K562 (cell line): ENCODE measurements around the gene DNAJB6. TPM values are rescaled to one million over a fixed set of nuclear protein-coding genes. Genes with fewer than 3 reads are reported as not detected.

Source experiments
- ATAC-seq: fragments of 200-7000 bp; cut with Tn5 transposase; 3 replicates; pipeline ENCODE4 v1.9.1; 2020; ENCODE audit warnings: moderate library complexity
- BruUV-seq: library from RNA; stranded (reverse); fragments of 400-500 nt; replicated peaks from 2 replicates; lab custom pipeline; 2021; lab: Mats Ljungman, UMichigan
- CTCF ChIA-PET: fragments of 300-600 bp; formaldehyde crosslinking; extraction: SDS; loops from one replicate; lab custom pipeline; 2021; ENCODE audit warnings: low intra/inter-chr PET ratio; lab: Yijun Ruan, JAX
- POLR2A ChIA-PET: fragments of 300-600, 350-650 bp; sonication (Branson Sonifier 250); formaldehyde crosslinking; extraction: SDS; loops from one replicate; lab custom pipeline; 2021; ENCODE audit warnings: antibody characterized with exemption, inconsistent platforms; lab: Yijun Ruan, JAX
- DNase-seq, 4 experiments: peaks; one replicate each; pipeline versions ENCODE4 v3.0.0 to v3.0.0-alpha.2; 2011 to 2018; ENCODE audit warnings: low spot score in 3 of 4, mixed read lengths in 3 of 4; ENCODE audit errors: extremely low read depth in 1 of 4
- FAIRE-seq: peaks from 2 replicates; lab custom pipeline; 2011; peaks lifted over from hg19 to GRCh38; lab: Jason Lieb, UNC
- H2AFZ ChIP-seq: 2 replicates; pipeline ENCODE4 v1.6.0; 2011; ENCODE audit warnings: low read depth, low read length, control low read depth, inconsistent platforms
- H3K27ac ChIP-seq: fragments of 200-600 bp; 3 replicates; pipeline ENCODE4 v1.8.0; 2011; ENCODE audit warnings: low read depth, mild to moderate bottlenecking, control low read depth, inconsistent platforms, low read length, moderate library complexity, mixed read lengths; ENCODE audit errors: extremely low read depth
- H3K27me3 ChIP-seq, 2 experiments: fragments of 300-600 bp in 1 of 2; 2 replicates in 1 of 2; 3 replicates in 1 of 2; pipeline versions ENCODE4 v1.6.0 to v1.8.0; 2011; ENCODE audit warnings: inconsistent platforms in 2 of 2, low read length in 2 of 2, mild to moderate bottlenecking in 1 of 2, mixed read lengths in 1 of 2, moderate library complexity in 1 of 2; ENCODE audit not compliant: control insufficient read depth in 2 of 2, insufficient read depth in 2 of 2
- H3K36me3 ChIP-seq: fragments of 300-600 bp; 3 replicates; pipeline ENCODE4 v1.8.0; 2011; ENCODE audit warnings: mild to moderate bottlenecking, low read length, inconsistent platforms; ENCODE audit not compliant: control insufficient read depth, insufficient read depth
- H3K4me1 ChIP-seq, 2 experiments: fragments of 200-600 bp in 1 of 2; replicated peaks in 1 of 2; 2 replicates in 1 of 2; 3 replicates in 1 of 2; pipeline versions ENCODE4 v1.5.1 to v1.8.0; 2011; ENCODE audit warnings: inconsistent platforms in 2 of 2, low read length in 2 of 2, mild to moderate bottlenecking in 1 of 2, mixed read lengths in 1 of 2, moderate library complexity in 1 of 2; ENCODE audit not compliant: control insufficient read depth in 2 of 2, insufficient read depth in 2 of 2
- H3K4me2 ChIP-seq: 2 replicates; pipeline ENCODE4 v1.6.1; 2011; ENCODE audit warnings: low read length, control low read depth, inconsistent platforms, mixed read lengths; ENCODE audit not compliant: insufficient read depth
- H3K4me3 ChIP-seq: fragments of 200-600 bp; sonication (generic), shearing (Covaris generic); 2 replicates; pipeline ENCODE4 v1.5.1; 2016; ENCODE audit warnings: control low read depth, inconsistent platforms
- H3K79me2 ChIP-seq: fragments of 200-600 bp; 3 replicates; pipeline ENCODE4 v1.8.0; 2011; ENCODE audit warnings: low read length, inconsistent platforms; ENCODE audit not compliant: control insufficient read depth, insufficient read depth
- H3K9ac ChIP-seq, 2 experiments: 2 replicates each; pipeline versions ENCODE4 v1.6.0 to v1.6.1; 2011; ENCODE audit warnings: low read depth in 2 of 2, low read length in 2 of 2, control low read depth in 1 of 2, inconsistent platforms in 1 of 2, mild to moderate bottlenecking in 1 of 2, mixed read lengths in 1 of 2; ENCODE audit not compliant: insufficient read depth in 1 of 2
- H3K9me1 ChIP-seq: one replicate; pipeline ENCODE4 v1.6.0; 2011; ENCODE audit warnings: inconsistent platforms, mild to moderate bottlenecking, low read length, moderate library complexity; ENCODE audit not compliant: control insufficient read depth, insufficient read depth
- H3K9me3 ChIP-seq: replicated peaks from 2 replicates; pipeline ENCODE4 v1.5.1; 2011; ENCODE audit warnings: low read depth, low read length, inconsistent platforms; ENCODE audit not compliant: control insufficient read depth, insufficient read depth
- H4K20me1 ChIP-seq: replicated peaks from 2 replicates; pipeline ENCODE4 v1.6.1; 2011; ENCODE audit warnings: low read length, inconsistent platforms, mixed read lengths; ENCODE audit not compliant: control insufficient read depth, insufficient read depth
- ADNP ChIP-seq: fragments of 200-800 bp; sonication (Bioruptor generic); IDR thresholded peaks from 2 replicates; pipeline ENCODE4 v1.6.1; 2016; ENCODE audit warnings: missing genetic modification characterization, missing compliant biosample characterization
- ATF1 ChIP-seq, 2 experiments: fragments of 450-650 bp in 1 of 2; IDR thresholded peaks; 2 replicates each; pipeline ENCODE4 v1.6.1; 2016; ENCODE audit warnings: missing compliant biosample characterization in 1 of 2, missing genetic modification characterization in 1 of 2
- CBFA2T2 ChIP-seq: fragments of 450-650 bp; conservative IDR thresholded peaks from 2 replicates; pipeline ENCODE4 v1.6.1; 2017; ENCODE audit warnings: mild to moderate bottlenecking
- FOSL1 ChIP-seq: fragments of 200-800 bp; sonication (Bioruptor generic); conservative IDR thresholded peaks from 2 replicates; pipeline ENCODE4 v1.6.1; 2016; ENCODE audit warnings: missing genetic modification characterization, missing compliant biosample characterization
- HDAC3 ChIP-seq: fragments of 450-650 bp; IDR thresholded peaks from 2 replicates; pipeline ENCODE4 v1.6.1; 2018; ENCODE audit warnings: borderline replicate concordance, mild to moderate bottlenecking, moderate library complexity; ENCODE audit not compliant: partially characterized antibody
- JUN ChIP-seq, 2 experiments: sonication (generic) in 1 of 2; formaldehyde crosslinking in 1 of 2; IDR thresholded peaks; 2 replicates each; pipeline versions ENCODE4 v1.6.1 to v1.8.0; 2012 to 2022; ENCODE audit warnings: borderline replicate concordance in 2 of 2, mild to moderate bottlenecking in 2 of 2, improper control_type of control experiment in 1 of 2, low read depth in 1 of 2, low read length in 1 of 2, missing genetic modification reagents in 1 of 2
- KDM2B ChIP-seq: fragments of 250-450 bp; sonication (Bioruptor Pico); IDR thresholded peaks from 2 replicates; pipeline ENCODE4 v1.8.0; 2021; ENCODE audit warnings: mild to moderate bottlenecking, moderate library complexity
- NBN ChIP-seq: fragments of 450-650 bp; IDR thresholded peaks from 2 replicates; pipeline ENCODE4 v1.6.1; 2016; ENCODE audit warnings: low read depth, mild to moderate bottlenecking
- NCOA2 ChIP-seq, 2 experiments: fragments of 450-650 bp; IDR thresholded peaks; 2 replicates each; pipeline ENCODE4 v1.6.1; 2018; ENCODE audit warnings: mild to moderate bottlenecking in 2 of 2, moderate library complexity in 1 of 2; ENCODE audit not compliant: partially characterized antibody in 2 of 2
- NFRKB ChIP-seq: fragments of 450-650 bp; IDR thresholded peaks from 2 replicates; pipeline ENCODE4 v1.6.1; 2016; ENCODE audit warnings: low read depth
- PHF20 ChIP-seq: fragments of 450-650 bp; IDR thresholded peaks from 2 replicates; pipeline ENCODE4 v1.6.1; 2018; ENCODE audit not compliant: partially characterized antibody
- PHF21A ChIP-seq: fragments of 450-650 bp; IDR thresholded peaks from 2 replicates; pipeline ENCODE4 v1.6.1; 2017; ENCODE audit warnings: low read depth, borderline replicate concordance
- POLR2B ChIP-seq: fragments of 450-650 bp; IDR thresholded peaks from 2 replicates; pipeline ENCODE4 v1.6.1; 2018; ENCODE audit warnings: low read depth; ENCODE audit not compliant: partially characterized antibody
- PURB ChIP-seq: sonication (generic); formaldehyde crosslinking; IDR thresholded peaks from 2 replicates; pipeline ENCODE4 v1.9.0; 2021; ENCODE audit warnings: low read depth, mild to moderate bottlenecking, missing genetic modification reagents
- TEAD4 ChIP-seq, 2 experiments: sonication (generic) in 1 of 2; formaldehyde crosslinking in 1 of 2; IDR thresholded peaks; 2 replicates each; pipeline versions ENCODE4 v1.6.1 to v1.8.0; 2012 to 2022; ENCODE audit warnings: borderline replicate concordance in 1 of 2, inconsistent platforms in 1 of 2, low read length in 1 of 2, mild to moderate bottlenecking in 1 of 2, missing genetic modification reagents in 1 of 2
- THAP12 ChIP-seq: fragments of 250-450 bp; sonication (Bioruptor Pico); IDR thresholded peaks from 2 replicates; pipeline ENCODE4 v1.9.0; 2021; ENCODE audit warnings: mild to moderate bottlenecking, inconsistent platforms
- ZNF146 ChIP-seq: IDR thresholded peaks from one replicate; pipeline ENCODE4 v1.6.1; 2018; ENCODE audit warnings: missing compliant biosample characterization; ENCODE audit not compliant: unreplicated experiment
- WGBS: fragments of 100-300 bp; shearing (Covaris generic); methylation state at CpG from one replicate; pipeline ENCODE4 v1.1.6; 2016; ENCODE audit warnings: low coverage, mixed read lengths; ENCODE audit not compliant: insufficient coverage; ENCODE audit errors: missing lambda C conversion rate; 5-methylcytosine and 5-hydroxymethylcytosine counted together
- in situ Hi-C: fragments of 300-500 bp; cut with MboI; formaldehyde crosslinking; loops from 4 replicates; pipeline ENCODE4 v1.15.0; 2018; ENCODE audit warnings: inconsistent platforms, mixed read lengths
- intact Hi-C: fragments of 100-400 bp; cut with micrococcal nuclease; formaldehyde crosslinking; loops from 2 replicates; pipeline ENCODE4 v1.14.2; 2022
- polyA plus RNA-seq, 8 experiments: library from polyadenylated mRNA; depleted of rRNA in 4 of 8; stranded (reverse) in 5 of 8; unstranded in 3 of 8; fragments of >200 nt; fragmentation: Nextera tagmentation in 2 of 8; fragmentation: Illumina TruSeq in 1 of 8; extraction: Ambion mirVana in 2 of 8; extraction: Trizol in 1 of 8; gene quantifications; 2 replicates each; pipeline versions ENCODE4 v1.2.1 to v1.2.3, GENCODE V29; 2011 to 2014; ENCODE audit warnings: inconsistent platforms in 1 of 8, missing spikeins in 1 of 8
- total RNA-seq, 7 experiments: library from RNA; depleted of rRNA in 6 of 7; stranded (reverse); fragments of >200 nt in 6 of 7; fragmentation: Illumina TruSeq in 2 of 7; extraction: Trizol in 2 of 7; gene quantifications; 2 replicates each; pipeline versions ENCODE4 v1.2.1 to v1.2.3, GENCODE V29; 2011 to 2021; ENCODE audit warnings: low replicate concordance in 1 of 7

Gene DNAJB6
- total and polyA plus RNA-seq, 9 of the 15 experiments (the other 6 are each of a cell fraction or from before 2014, with no cell fraction given), result 84.5 to 158 (median 135) TPM

DNA sequence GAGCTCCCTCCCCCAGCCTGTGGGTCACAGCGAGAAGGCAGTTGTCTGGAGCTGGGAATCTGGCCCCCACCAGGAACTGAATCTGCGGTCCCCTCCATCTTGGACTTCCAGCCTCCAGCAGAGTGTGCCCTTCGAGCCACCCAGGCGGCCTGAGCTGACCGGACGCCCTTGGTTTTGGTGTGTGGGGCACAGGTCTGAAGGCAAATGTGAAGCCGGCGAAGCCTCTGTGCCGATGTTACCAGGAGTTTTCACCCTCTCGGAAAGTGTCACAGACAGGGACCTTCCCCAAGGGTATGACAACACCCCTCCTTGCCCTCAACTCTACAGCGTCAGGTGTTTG, 109.1 kb downstream of the DNAJB6 start:
- 2% methylated on average over 11 of the region's 11 CpGs for WGBS
- intact Hi-C loops (no loop called here), in situ Hi-C loops (no loop called here)
- no peaks in the 10 kb centered on the region for H4K20me1 ChIP-seq
- peaks cover 31 to 40% of the 10 kb centered on the region in 2 experiments for H3K27me3 ChIP-seq
- FAIRE-seq (no peak), DNase-seq (no peak), ATAC-seq (peak; percentile 48)
- H3K27ac ChIP-seq, result no peak overlapping the region
- no peaks in the 10 kb centered on the region for H3K79me2 ChIP-seq
- no peak overlapping the region for H2AFZ ChIP-seq
- no peaks in the 10 kb centered on the region for H3K9me3 ChIP-seq
- ChIA-PET CTCF (no interaction called here), POLR2A (no interaction called here)
- peaks cover 0 to 7% of the 10 kb centered on the region in 2 experiments; a peak in 1 of 5 replicates for H3K4me1 ChIP-seq
- no peak for TF ChIP-seq PHF20
- no peak for TF ChIP-seq TEAD4 (IDR thresholded peaks at IDR 0.05; ENCODE audit: low read length)
- TF ChIP-seq TEAD4 (CRISPR knock-in tag; IDR thresholded peaks at IDR 0.05; ENCODE audit: borderline replicate concordance), result no peak
- no peak for TF ChIP-seq NFRKB
- no peak for TF ChIP-seq THAP12 (CRISPR knock-in tag)
- no peak for TF ChIP-seq ATF1 (CRISPR knock-in tag; IDR thresholded peaks at IDR 0.05)
- no peak for TF ChIP-seq ATF1 (tag; IDR thresholded peaks at IDR 0.05)
- no peak for TF ChIP-seq PHF21A
- TF ChIP-seq POLR2B, result no peak
- TF ChIP-seq JUN (IDR thresholded peaks at IDR 0.05; ENCODE audit: borderline replicate concordance, low read depth, low read length), result no peak
- TF ChIP-seq JUN (CRISPR knock-in tag; IDR thresholded peaks at IDR 0.05; ENCODE audit: borderline replicate concordance), result no peak
- no peak for TF ChIP-seq FOSL1 (tag)
- TF ChIP-seq PURB (CRISPR knock-in tag), result no peak
- no peak for TF ChIP-seq CBFA2T2
- TF ChIP-seq ZNF146 (CRISPR knock-in tag), result no peak
- no peak for TF ChIP-seq HDAC3
- no peak for TF ChIP-seq NCOA2 (IDR thresholded peaks at IDR 0.05; ENCODE audit: partially characterized antibody in 2 of 2)
- no peak for TF ChIP-seq NBN
- no peak for TF ChIP-seq ADNP
- TF ChIP-seq KDM2B, result no peak
- H3K4me3 ChIP-seq, result no peak overlapping the region
- no peak overlapping the region for H3K4me2 ChIP-seq
- H3K36me3 ChIP-seq, result no peaks in the 10 kb centered on the region
- no TSS peak for BruUV-seq
- H3K9me1 ChIP-seq, result no peaks in the 10 kb centered on the region
- H3K9ac ChIP-seq, result no peak overlapping the region
